Lung (tissue), 12 donors: Measurements from ENCODE around the gene MIGA2. TPM values are rescaled to one million over a fixed set of nuclear protein-coding genes. Genes with fewer than 3 reads are reported as not detected.
A peak's percentile ranks its signal among the peaks of the same experiment; 100 is the strongest.

Source experiments
- ATAC-seq: fragments of 200-7000 bp; cut with Tn5 transposase; one replicate; pipeline ENCODE4 v1.9.1; 2020; ENCODE audit warnings: moderate number of reproducible peaks; ENCODE audit not compliant: insufficient read depth, low FRiP score
- DNase-seq, 3 donors: peaks; one replicate each; pipeline ENCODE4 v3.0.0-alpha.2; 2013 to 2017
- H3K27ac ChIP-seq, 2 donors: one replicate each; pipeline ENCODE4 v1.5.1; 2013; ENCODE audit warnings: mild to moderate bottlenecking in 2 of 2, moderate library complexity in 2 of 2, control low read depth in 1 of 2, inconsistent platforms in 1 of 2, low read depth in 1 of 2, low read length in 1 of 2
- H3K27me3 ChIP-seq, 3 donors: one replicate each; pipeline ENCODE4 v1.5.1; 2013; ENCODE audit warnings: low read length in 2 of 3; ENCODE audit not compliant: control insufficient read depth in 3 of 3, insufficient read depth in 3 of 3
- H3K36me3 ChIP-seq, 4 donors: one replicate each; pipeline ENCODE4 v1.5.1; 2013; ENCODE audit warnings: low read length in 4 of 4, mild to moderate bottlenecking in 1 of 4, moderate library complexity in 1 of 4; ENCODE audit not compliant: control insufficient read depth in 4 of 4, insufficient read depth in 4 of 4
- H3K4me1 ChIP-seq, 5 donors: one replicate each; pipeline ENCODE4 v1.5.1; 2013; ENCODE audit warnings: low read length in 5 of 5, mild to moderate bottlenecking in 2 of 5, moderate library complexity in 1 of 5; ENCODE audit not compliant: control insufficient read depth in 5 of 5, insufficient read depth in 5 of 5
- H3K4me3 ChIP-seq: one replicate; pipeline ENCODE4 v1.5.1; 2013; ENCODE audit warnings: mild to moderate bottlenecking, control low read depth, moderate library complexity
- H3K9ac ChIP-seq, 2 donors: one replicate each; pipeline ENCODE4 v1.5.1; 2013; ENCODE audit warnings: low read length in 2 of 2, control low read depth in 1 of 2; ENCODE audit not compliant: insufficient read depth in 1 of 2
- H3K9me3 ChIP-seq, 4 donors: one replicate each; pipeline ENCODE4 v1.5.1; 2013; ENCODE audit warnings: low read length in 3 of 4, mild to moderate bottlenecking in 1 of 4, moderate library complexity in 1 of 4; ENCODE audit not compliant: control insufficient read depth in 4 of 4, insufficient read depth in 3 of 4
- CTCF ChIP-seq: IDR thresholded peaks from 2 replicates; pipeline ENCODE4 v1.5.1; 2012; ENCODE audit warnings: mild to moderate bottlenecking; ENCODE audit errors: control extremely low read depth, extremely low read depth
- WGBS, 2 donors: extraction: QIAGEN DNeasy Blood & Tissue Kit; methylation state at CpG; one replicate each; pipeline ENCODE4 v1.1.7; 2013; 5-methylcytosine and 5-hydroxymethylcytosine counted together
- polyA plus RNA-seq, 2 donors: library from polyadenylated mRNA; stranded (reverse); fragments of 200-250 nt; gene quantifications; one replicate each; pipeline ENCODE4 v1.2.1, GENCODE V29; 2013
- total RNA-seq, 2 donors: library from RNA; depleted of rRNA in 1 of 2; stranded (reverse); fragments of >200 nt in 1 of 2; gene quantifications; one replicate each; pipeline ENCODE4 v1.2.1, GENCODE V29; 2014 to 2021
- donor health status: control.
- donor health status: control.
- donor health status: Bipolar disorder and iron deficiency.
- donor health status: healthy.
- donor health status: DM: yes; HTN: yes; CAD: no.

The MIGA2 gene
- total and polyA plus RNA-seq, 4 donors: 18.6 to 31.6 (median 21.0) TPM

- ATAC-seq: no peak
- 78 to 82% methylated on average over 16 of the region's 16 CpGs for WGBS, 2 donors
- H3K4me1 ChIP-seq: peaks cover 0 to 13% (median 5%) of the 10 kb centered on the region in 5 donors
Observed at GRCh38 chr9:129023036-129023907, 13.2 kb upstream of the MIGA2 start.

GRCh38 chr9:129023908-129024233 lies 12.6 kb upstream of the MIGA2 start:
- ATAC-seq (no peak), DNase-seq (no peak)
- Histone ChIP-seq H3K4me1 (peaks cover 0 to 13% (median 5%) of the 10 kb centered on the region in 5 donors), H3K36me3 (peaks cover 0 to 1% (median 0%) of the 10 kb centered on the region in 4 donors), H3K9ac (no peak overlapping the region), H3K4me3 (no peak overlapping the region), H3K27ac (no peak overlapping the region), H3K9me3 (no peaks in the 10 kb centered on the region), H3K27me3 (no peaks in the 10 kb centered on the region)
- WGBS, 2 donors: 66 to 70% methylated on average over 4 of the region's 4 CpGs
- TF ChIP-seq CTCF: no peak

More at GRCh38 chr9:129023036-129023907, 13.2 kb upstream of the MIGA2 start:
- no peak overlapping the region for H3K4me3 ChIP-seq
- H3K9me3 ChIP-seq: no peaks in the 10 kb centered on the region
- DNase-seq: peak in 1 of 3 donors; percentile 18
- TF ChIP-seq CTCF: no peak
- peaks cover 0 to 1% (median 0%) of the 10 kb centered on the region in 4 donors for H3K36me3 ChIP-seq
- H3K27me3 ChIP-seq: no peaks in the 10 kb centered on the region
- no peak overlapping the region for H3K27ac ChIP-seq
- H3K9ac ChIP-seq: no peak overlapping the region

GRCh38 chr9:129026442-129027223 lies 9.8 kb upstream of the MIGA2 start:
- Histone ChIP-seq H3K9me3 (no peaks in the 10 kb centered on the region), H3K27ac (peak overlapping the region in 1 of 2 donors; percentile 60), H3K4me3 (no peak overlapping the region), H3K36me3 (no peaks in the 10 kb centered on the region), H3K9ac (no peak overlapping the region), H3K4me1 (peaks cover 0 to 13% (median 5%) of the 10 kb centered on the region in 5 donors), H3K27me3 (no peaks in the 10 kb centered on the region)
- no peak for TF ChIP-seq CTCF
- ATAC-seq (no peak), DNase-seq (peak; percentile 51 to 66 (median 65))
- 52 to 75% methylated on average over 17 of the region's 17 CpGs for WGBS, 2 donors
